ENCODE measurements around the gene CCDC74B.
A peak's percentile ranks its signal among the peaks of the same experiment; 100 is the strongest.

The CCDC74B gene

GRCh38 chr2:130185896-130186295, 41.0 kb upstream of the CCDC74B start:
- TF ChIP-seq CTCF (IDR thresholded peaks at IDR 0.05; ENCODE audit: low read depth, low read length) (no peak), MAX (IDR thresholded peaks at IDR 0.05; ENCODE audit: low read depth, low read length) (no peak), POLR2A (IDR thresholded peaks at IDR 0.05; ENCODE audit: extremely low read depth, insufficient read length) (no peak), MYC (IDR thresholded peaks at IDR 0.05; ENCODE audit: low read depth, low read length) (no peak)
- no peak overlapping the region for H3K4me3 ChIP-seq (ENCODE audit: low read depth, low read length)
- no peak for DNase-seq (ENCODE audit: low read depth)

GRCh38 chr2:130185436-130185835, 40.5 kb upstream of the CCDC74B start:
- H3K4me3 ChIP-seq (ENCODE audit: low read depth, low read length): no peak overlapping the region
- TF ChIP-seq MAX (IDR thresholded peaks at IDR 0.05; ENCODE audit: low read depth, low read length) (no peak), CTCF (IDR thresholded peaks at IDR 0.05; ENCODE audit: low read depth, low read length) (no peak), MYC (IDR thresholded peaks at IDR 0.05; ENCODE audit: low read depth, low read length) (no peak), POLR2A (IDR thresholded peaks at IDR 0.05; ENCODE audit: extremely low read depth, insufficient read length) (no peak)

GRCh38 chr2:130183512-130184373, 38.8 kb upstream of the CCDC74B start:
- no peak for DNase-seq (ENCODE audit: low read depth)
- TF ChIP-seq POLR2A (IDR thresholded peaks at IDR 0.05; ENCODE audit: extremely low read depth, insufficient read length) (no peak), CTCF (IDR thresholded peaks at IDR 0.05; ENCODE audit: low read depth, low read length) (no peak), MAX (IDR thresholded peaks at IDR 0.05; ENCODE audit: low read depth, low read length) (no peak), MYC (IDR thresholded peaks at IDR 0.05; ENCODE audit: low read depth, low read length) (no peak)
- peak overlapping the region; percentile 91 for H3K4me3 ChIP-seq (ENCODE audit: low read depth, low read length)

More at GRCh38 chr2:130185436-130185835, 40.5 kb upstream of the CCDC74B start:
- no peak for DNase-seq (ENCODE audit: low read depth)

- DNase-seq (ENCODE audit: low read depth): peak; percentile 48
- peak overlapping the region; percentile 91 for H3K4me3 ChIP-seq (ENCODE audit: low read depth, low read length)
Measured at GRCh38 chr2:130182826-130183511, 38.1 kb upstream of the CCDC74B start.

- peak; percentile 94 for DNase-seq (ENCODE audit: low read depth)
- peak within 1 kb of the TSS; percentile 96 for H3K4me3 ChIP-seq (ENCODE audit: low read depth, low read length)
- TF ChIP-seq POLR2A (IDR thresholded peaks at IDR 0.05; ENCODE audit: extremely low read depth, insufficient read length): peak; percentile 79
- peak; percentile 59; the same call in 1 of the 2 replicates for TF ChIP-seq MAX (IDR thresholded peaks at IDR 0.05; ENCODE audit: low read depth, low read length)
- peak; percentile 63 for TF ChIP-seq MYC (IDR thresholded peaks at IDR 0.05; ENCODE audit: low read depth, low read length)
- TF ChIP-seq CTCF (IDR thresholded peaks at IDR 0.05; ENCODE audit: low read depth, low read length): peak; percentile 55
Measured at GRCh38 chr2:130181880-130182682, 37.2 kb upstream of the CCDC74B start, which contains the start of gene MZT2B. TSS of gene MZT2B (plus strand) at chr2:130182262. CDS start at chr2:130182283, 21 bp downstream.

All from NB4 (cell line).